Iris pigment epithelial cell (primary cell): ENCODE data around the gene PPFIA1.
A peak's percentile ranks its signal among the peaks of the same experiment; 100 is the strongest.

Source experiments
- DNase-seq: peaks from one replicate; pipeline ENCODE4 v3.0.0-alpha.2; 2011; ENCODE audit warnings: low read depth

PPFIA1 gene

DNA sequence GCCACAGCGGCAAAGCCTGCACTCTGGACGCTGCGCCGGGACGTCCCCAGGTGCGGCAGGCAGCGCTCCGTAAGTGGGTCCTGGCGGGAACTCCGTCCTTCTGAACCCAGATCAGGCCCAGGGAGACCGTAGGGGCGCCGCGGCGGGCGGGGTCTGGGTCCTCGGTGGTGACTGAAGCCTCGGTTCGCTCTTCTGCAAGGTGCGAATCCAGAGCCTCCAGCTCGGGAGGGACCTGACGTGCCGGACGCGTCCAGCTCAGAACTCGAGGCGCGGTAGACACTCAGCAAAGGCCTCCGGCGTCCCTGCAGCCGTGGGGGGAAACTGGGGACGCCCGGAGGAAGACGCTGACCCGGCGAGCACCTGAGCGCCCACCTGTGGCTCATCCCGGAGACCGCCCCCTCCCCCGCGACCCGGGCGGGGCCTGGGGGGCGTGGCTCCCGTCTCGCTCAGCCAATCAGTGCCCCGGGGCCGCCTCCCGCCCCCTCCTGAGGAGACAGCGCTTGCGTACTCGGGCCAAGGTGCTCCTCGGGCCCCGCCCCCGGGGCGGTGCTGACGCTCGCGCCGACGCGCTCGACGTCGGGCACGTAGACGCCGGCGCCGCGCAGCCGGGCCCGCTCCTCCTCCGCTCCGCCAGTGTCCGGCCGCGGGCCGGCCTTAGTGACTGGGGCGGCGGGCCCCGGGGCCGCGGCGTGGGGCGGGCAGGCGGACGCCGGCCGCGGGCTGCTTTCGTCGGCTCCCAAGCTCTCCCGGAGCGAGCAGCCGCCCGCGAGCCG is at the start of gene PPFIA1:
Gene PPFIA1, plus strand, starts transcription at position 587 of the 773 bp plus-strand sequence. CDS start 1,483 bp downstream, outside the sequence.
- DNase-seq = peak; percentile 94

DNA sequence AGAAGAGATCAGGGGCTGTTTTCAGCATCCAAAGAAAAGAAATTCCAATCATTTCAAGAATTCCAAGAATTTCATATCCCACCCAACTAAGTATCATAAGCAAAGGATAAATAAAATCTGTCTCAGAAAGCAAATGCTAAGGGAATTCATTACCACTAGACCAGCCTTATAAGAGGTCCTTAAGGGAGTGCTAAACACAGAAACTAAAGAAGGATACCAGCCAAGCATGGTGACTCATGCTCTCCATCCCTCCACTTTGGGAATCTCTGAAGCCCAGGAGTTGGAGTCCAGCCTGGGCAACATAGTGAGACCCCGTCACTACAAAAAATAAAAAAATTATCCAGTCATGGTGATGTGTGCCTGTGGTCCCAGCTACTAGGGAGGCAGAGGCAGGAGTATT is 49.6 kb upstream of the PPFIA1 start:
- no peak for DNase-seq

DNA sequence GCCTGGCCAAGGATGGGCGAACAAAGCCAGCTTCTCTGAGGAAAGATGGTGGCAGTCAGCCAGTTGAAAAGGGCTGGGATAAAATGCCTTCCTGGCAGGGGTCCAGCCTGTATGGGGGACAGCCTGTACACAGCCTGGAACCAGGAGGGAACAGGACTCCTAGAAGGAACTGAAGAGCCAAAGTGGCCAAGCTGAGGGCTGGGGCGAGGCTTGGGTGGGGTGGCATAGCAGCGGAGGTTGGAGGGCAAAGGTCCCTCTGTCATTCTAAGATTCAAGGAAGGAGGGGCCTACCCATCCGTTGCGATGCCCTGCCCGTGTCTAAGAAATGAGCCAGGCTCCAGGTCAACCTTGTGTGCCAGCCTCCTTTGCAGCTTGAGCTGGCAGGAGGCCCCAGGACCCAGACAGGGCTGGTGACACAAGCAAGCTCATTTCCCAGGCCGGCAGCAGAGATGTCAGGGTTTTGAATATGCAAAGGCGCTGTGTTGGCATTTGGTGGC is 44.8 kb upstream of the PPFIA1 start:
- no peak for DNase-seq

DNA sequence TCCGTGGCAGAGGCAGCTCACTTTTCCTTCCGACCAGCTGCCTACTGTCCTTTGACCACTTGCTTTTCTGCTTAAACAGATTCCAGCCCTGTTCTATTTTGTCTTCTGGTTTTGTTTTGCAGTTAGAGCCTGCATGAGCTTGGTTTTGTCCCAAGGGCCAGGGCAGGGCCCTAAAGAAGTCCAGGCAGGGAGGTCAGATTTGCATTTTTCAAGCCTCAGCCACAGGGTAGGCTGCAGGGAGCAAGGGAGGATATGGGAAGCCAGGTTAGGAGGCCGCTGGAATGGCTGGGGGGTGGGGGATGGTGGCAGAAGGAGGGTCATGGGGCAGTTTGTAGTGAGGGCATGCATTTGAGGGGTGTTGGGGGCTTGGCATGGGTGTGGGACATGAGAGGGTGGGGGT is 44.3 kb upstream of the PPFIA1 start:
- DNase-seq = no peak

DNA sequence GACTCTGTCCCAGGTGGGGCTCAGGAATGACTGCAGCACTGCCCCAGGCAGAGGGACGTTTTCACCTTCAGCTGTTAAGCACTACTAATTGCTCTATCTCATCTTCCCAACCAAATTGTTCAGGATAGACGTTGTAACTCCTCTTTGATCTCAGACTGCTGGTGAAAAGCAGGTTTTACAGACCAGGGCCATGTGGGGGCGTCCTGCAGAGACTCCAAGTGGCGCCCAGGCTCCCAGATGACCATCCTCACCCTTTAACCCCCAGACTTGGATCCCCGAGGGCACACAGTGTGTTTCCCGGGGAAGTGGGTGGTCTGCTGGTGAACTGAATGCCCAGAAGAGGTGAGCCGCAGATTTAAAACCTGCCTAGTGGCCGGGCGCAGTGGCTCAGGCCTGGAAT is 43.5 kb upstream of the PPFIA1 start:
- DNase-seq = no peak

DNA sequence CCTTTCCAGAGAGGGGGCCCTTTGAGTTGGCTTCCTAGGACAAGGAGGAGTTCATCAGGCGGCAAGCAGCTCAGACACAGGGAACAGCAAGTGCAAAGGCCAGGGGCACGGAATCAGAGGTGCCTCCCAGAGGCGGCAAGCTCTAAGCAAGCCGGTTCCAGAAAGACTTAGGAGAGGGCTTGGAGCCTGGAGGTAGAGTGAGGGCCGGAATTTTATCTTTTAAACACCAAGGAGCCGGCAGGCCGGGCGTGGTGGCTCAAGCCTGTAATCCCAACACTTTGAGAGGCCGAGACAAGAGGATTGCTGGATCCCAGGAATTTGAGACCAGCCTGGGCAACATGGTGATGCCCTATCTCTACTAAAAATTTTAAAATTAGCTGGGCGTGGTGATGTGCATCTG is 40.8 kb upstream of the PPFIA1 start:
- DNase-seq = no peak

DNA sequence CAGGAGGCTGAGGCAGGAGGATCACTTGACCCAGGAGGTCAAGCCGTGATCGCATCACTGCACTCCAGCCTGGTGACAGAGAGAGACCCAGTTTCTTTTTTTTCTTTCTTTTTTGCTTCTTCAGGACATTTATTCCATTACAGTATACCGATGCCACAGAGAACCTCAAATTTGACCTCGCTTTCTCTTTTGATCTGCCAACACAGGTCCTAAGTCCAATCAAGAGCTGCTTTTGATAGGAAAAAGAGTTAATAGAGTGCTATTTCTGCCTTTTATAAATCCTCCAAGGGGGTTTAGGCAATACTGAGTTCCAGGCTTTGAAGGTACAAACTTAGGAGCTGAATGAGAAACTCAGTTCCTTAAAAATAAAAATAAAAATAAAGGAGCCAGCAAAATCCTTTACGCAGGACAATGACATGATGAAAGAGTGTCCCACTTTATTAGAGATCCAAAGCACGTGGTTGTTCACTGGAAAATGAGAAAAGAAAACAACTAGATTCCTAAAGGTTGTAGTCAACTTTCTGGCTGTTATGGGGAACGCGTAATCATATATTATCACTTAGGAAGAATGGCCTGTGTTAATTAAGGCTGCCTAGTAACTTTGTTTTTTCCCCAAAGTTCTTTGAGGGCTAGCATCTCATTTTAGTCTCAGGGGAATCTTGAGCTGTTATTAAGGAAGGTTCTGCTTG is 40.2 kb upstream of the PPFIA1 start:
- no peak for DNase-seq

DNA sequence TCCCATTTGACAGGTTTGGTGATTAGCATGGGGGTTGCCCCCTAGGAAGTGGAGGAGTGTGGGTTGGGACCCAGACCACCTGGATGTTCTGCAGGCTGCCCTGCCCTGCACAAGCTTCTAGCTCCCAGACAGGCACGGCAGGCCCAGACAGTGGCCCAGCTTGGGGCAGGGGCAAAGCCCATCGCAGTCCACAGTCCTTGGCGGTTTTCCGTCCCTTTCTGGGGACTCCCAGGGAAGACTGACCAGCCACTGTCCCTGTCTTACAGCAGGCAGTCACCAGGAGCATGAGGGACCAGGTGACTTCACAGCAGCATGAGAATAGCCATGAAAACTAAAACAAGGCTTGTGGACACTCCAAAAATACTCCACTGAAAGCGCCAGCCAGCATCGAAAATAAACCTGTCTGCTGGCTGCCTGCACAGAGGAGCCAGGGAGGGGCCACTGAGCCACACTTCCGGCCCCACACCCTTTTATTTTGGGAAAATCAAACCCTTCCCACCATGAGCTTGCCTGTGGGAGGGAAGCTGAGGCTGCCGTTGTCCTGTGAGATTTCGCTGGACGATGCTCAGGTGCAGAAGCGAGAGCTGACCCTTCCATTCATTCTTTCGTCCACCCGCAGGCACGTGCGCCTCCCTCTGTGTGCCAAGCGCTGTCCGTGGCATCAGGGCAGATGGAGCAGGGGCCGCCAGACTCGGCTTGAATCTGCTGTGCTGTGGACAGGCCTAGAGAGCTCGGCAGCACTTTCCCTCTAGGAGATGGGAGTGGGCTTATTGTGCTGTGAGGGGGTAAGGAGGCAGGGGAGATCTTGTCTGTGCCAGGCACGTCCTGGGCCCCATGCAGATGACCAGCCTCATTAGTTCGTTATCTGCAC is 39.4 kb upstream of the PPFIA1 start:
- DNase-seq = no peak

DNA sequence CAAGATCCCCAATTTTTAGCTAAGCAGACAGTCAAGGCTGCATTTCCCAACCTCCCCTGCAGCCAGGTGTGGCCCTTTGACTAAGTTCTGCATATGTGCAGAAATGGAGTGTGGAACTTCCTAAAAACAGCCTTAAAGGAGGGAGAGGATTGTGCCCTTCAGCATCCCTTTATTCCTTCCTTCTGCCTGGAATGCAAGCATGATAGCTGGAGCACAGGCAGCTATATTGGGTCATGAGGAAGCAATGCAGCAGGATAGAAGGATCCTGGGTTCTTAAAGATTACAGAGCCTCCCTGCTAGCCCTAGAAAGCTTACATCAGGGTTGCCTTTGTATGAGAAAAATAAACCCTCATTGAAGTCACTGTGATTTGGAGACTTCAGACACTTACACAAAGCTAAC is 37.5 kb upstream of the PPFIA1 start:
- DNase-seq = no peak

DNA sequence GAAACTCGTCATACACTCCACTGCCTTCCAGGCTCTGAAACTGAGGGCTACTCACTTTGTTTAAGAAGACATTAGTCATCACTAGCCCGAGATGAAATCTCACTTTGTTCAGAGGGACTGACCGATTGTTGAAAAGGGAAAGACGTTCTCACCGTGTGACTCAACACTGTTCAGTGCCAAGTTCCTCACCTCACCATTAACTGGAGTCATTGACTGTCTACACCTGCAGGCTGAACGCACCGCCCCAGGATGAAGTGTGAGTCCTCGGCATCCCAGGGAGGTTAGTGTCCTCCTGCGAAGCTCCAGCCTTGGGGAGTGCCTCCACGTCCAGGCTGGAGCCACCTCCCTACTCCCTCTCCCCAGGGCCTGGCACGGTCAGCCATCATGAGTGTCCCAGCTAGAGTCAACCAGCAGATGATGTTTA is 37.0 kb upstream of the PPFIA1 start:
- DNase-seq = peak; percentile 92

DNA sequence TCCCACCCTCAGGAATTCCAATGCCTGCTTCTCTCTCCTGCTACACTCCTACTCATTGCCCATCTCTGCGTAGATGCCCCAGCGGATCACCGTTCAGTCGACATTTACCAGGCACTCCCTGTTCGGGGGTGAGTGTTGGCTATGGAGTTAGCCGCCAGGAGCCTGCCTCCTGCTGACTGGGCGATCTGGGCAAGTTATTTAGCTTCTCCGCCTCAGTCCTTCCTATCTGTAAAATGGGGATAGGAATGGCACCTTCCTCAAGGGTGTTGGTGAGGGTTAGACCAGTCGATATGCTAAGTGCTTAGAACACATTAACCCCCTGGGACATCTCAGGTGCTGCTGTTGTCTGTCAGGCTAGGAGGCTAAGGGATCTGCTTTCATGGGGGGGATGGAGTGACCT is 36.5 kb upstream of the PPFIA1 start:
- DNase-seq = no peak

DNA sequence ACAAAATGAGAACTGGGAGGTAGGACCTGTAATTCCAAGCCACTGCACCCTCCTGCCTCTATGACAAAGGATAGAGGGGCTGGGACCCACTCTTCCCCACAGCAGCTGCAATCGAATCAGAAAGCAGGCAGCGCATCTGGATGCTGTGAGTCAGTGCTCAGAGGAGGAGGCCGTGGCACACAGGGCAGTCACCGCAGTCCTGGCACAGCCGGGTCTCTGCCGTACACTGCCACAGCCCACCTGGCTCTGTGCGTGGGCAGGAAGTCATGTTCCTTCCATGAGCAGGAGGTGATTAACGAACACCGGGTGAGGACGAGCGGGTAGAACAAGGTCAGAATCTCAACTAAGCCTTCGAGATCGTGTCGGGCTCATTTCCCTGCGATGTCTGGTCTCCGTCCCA is 30.2 kb upstream of the PPFIA1 start:
- DNase-seq = no peak

DNA sequence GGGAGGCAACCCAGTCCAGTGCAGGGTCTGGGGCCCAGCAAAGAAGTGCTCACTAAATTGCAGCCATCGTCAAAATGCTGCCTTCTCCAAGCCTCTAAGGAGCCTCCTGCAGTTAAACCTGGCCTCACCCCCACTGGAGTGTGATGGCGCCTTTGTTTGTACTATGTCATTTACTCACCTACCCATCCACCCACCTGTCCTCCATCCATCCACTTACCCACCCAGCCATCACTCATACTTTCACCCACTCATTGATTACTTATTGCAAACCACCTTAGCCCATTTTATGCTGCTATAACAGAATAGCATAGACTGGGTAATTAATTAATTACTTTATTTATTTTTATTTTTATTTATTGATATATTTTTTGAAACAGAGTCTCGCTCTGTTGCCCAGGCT is 28.8 kb upstream of the PPFIA1 start:
- DNase-seq = no peak

DNA sequence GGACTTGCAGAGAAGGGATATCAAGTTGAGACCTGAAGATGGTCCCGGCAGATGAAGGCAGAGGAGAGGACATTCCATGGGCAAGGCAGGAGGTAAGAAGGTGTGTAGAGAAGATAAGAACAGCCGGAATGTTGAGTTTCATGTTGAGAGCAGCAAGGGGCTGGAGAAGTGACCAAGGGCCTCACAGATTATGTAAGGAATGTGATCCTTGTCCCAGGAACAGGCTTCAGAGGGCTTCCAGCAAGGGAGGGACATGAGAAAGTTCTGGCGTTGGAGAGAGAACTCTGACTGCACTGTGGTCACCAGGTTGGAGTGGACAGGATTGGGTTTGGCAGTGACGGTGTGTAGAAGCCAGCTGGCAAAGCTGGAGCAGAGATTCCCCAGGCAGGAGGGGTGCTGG is 27.6 kb upstream of the PPFIA1 start:
- no peak for DNase-seq

DNA sequence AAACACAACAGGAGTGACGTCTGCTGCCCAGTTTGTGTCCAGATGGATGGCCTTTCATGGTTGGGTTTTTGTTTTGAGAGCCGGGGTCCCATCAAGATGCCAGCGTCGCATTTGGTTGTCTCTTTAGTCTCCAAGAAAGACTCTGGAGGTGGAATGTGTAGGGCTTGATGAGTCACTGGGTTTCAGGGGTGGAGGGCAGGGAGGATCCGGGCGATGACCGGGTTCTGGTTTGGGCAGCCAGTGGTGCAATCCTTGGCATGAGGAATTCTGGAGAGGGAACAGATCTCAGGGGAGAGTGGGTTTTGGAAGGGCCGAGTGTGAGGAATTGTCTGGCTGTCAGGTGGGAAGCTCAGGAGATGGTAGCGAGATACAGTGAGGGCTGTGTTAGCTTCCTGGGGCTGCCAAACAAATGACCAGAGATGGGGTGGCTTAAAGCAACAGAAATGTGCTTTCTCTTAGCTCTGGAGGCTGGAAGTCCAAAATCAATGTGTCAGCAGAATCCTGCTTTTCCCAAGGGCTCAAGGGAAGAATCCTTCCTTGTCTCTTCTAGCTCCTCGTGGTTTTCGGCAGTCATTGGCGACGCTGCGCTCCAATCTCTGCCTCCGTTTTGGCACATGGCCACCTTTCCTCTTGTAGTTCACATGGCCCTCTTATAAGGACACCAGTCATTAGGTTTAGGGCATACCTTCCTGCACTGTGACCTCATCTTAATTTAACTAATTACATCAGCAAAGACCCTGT is 26.4 kb upstream of the PPFIA1 start:
- no peak for DNase-seq

DNA sequence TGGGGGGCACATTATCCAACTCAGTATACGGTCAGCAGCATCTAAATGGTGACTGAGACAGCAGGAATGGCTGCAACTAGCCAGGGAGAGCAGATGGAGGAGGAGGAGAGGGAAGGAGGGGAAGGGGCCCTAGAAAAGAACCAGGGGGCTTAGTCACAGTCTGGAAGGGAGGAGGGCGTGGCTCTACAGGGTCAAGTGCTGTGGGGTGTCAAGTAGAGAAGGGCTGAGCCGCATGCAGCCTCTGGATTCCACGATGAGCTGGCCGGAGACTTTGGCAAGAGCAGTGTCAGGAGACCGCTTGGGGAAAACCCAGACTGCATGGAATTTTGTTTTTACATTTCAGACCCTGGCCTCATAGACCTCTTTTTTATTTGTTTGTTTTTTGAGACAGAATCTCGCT is 25.8 kb upstream of the PPFIA1 start:
- peak; percentile 95 for DNase-seq

DNA sequence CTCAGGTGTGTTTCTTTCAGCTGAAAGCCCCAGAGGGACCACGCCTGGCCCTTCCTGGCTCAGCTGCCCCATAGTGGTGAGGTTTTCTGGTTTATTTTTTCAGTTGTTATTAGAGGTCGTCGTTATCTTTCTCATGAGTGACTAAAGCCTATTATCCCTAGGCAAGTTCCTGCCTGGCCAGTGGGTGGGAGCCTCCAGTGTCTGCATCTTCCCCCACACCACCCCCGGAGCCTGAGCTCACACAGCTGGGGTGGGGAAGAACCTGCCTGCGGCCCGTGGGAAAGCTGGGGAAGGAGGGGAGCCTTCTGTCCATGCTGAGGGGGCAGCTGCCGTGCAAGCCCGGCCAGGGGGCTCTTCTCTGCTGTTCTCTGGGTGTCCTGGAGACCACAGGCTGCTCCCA is 24.3 kb upstream of the PPFIA1 start:
- peak; percentile 46 for DNase-seq

DNA sequence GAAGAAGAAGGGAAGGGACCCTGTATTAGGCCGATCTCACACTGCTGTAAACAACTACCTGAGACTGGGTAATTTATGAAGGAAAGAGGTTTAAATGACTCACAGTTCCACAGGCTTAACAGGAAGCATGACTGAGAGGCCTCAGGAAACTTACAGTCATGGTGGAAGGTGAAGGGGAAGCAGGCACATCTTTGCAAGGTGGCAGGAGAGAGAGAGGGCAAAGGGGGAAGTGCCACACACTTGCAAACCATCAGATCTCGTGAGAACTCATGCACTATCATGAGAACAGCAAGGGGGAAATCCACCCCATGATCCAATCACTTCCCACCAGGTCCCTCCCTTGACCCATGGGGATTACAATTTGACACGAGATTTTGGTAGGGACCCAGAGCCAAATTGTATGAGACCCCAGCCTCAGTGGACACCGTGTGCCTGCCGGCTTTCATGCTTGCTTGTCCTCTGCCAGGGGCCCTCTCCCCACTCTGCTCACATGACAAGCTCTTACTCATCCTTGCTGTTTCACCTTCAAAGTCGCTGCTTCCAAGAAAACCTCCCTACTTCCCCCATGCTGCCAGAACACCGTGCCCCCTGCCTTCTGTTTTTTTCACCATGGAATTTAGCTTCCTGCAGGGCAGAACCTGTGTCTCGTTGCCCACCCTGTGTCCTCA is 23.3 kb upstream of the PPFIA1 start:
- peak; percentile 37 for DNase-seq

DNA sequence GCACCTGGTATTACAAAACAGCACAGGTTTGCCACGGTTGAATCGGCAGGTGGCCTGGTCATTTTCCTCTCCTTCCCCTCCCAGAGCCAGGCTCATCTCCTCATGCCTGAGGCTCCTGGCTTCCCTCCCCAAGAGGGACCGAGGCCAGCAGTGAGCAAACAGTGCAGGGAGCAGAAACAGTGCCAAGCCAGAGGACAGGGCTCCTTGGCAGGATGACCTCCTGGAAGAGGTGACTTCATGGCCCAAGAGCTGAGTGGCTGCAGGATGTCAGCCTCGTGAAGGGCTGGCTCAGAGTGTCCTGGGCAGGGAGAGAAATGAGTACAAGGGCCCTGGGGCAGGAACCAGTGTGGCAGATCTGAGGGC is 22.8 kb upstream of the PPFIA1 start:
- DNase-seq = no peak

DNA sequence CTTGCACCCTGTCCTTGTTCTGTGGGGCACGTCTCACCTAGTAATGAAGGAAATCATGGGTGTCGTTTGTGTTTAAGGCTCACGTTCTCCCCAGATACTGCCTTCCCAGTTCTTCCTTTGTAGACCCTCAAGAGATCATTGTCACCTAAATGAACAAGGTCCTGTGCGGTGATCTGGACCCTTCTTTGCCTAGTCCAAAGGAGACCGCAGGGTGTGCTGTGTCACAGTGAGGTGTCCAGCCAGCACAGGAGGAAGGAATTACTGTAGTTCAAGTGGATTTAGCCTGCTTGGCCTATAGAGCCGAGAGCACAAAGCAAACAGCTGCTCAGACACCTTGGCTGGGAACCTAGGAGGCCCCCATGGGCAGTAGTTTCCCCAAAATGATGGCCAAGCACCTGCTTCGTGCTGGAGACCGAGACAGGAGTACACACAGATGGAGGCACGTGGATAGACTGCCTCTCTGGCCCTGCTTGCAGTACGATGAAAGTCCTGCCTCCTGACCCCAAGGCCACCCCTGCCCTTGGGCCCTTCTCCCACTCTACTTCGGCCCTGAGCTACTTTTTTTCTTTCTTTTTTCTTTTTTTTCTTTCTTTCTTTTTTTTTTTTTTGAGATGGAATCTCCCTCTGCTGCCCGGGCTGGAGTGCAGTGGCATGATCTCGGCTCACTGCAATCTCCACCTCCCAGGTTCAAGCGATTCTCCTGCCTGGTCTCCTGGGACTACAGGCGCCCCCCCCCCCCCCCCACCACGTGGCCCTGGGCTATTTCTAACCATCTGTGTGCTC is 19.4 kb upstream of the PPFIA1 start:
- DNase-seq = no peak
